ENCODE data around the gene INSYN1.

DNA sequence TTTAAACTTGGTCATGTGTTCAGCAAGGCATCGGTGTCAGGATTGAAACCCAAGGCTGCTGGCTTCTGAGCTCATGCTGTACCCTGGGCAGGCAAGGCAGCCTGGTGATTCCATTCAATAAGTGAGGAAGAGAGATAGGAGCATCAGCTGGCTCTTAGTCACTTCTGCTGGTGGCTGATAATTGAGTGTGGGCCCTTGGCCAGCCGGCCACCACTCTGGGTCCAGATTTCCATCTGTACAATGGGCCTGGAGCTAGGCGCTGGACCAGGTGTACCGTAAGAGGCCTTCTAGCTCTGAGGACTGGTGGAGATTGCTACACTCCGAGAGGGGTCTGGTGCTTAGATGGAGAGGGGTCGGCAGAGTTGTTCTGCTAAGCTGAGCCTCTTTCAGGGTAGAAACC lies 64.7 kb downstream of the INSYN1 start:
- TF ChIP-seq RAD21 (IDR thresholded peaks at IDR 0.05; ENCODE audit: low read depth), result no peak
- TF ChIP-seq EP300 (IDR thresholded peaks at IDR 0.05; ENCODE audit: borderline replicate concordance), result no peak
- TF ChIP-seq EGR1 (IDR thresholded peaks at IDR 0.05), result no peak
- TF ChIP-seq, protein P1, sequence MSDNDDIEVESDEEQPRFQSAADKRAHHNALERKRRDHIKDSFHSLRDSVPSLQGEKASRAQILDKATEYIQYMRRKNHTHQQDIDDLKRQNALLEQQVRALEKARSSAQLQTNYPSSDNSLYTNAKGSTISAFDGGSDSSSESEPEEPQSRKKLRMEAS (IDR thresholded peaks at IDR 0.05), result no peak
- TF ChIP-seq, protein P2, sequence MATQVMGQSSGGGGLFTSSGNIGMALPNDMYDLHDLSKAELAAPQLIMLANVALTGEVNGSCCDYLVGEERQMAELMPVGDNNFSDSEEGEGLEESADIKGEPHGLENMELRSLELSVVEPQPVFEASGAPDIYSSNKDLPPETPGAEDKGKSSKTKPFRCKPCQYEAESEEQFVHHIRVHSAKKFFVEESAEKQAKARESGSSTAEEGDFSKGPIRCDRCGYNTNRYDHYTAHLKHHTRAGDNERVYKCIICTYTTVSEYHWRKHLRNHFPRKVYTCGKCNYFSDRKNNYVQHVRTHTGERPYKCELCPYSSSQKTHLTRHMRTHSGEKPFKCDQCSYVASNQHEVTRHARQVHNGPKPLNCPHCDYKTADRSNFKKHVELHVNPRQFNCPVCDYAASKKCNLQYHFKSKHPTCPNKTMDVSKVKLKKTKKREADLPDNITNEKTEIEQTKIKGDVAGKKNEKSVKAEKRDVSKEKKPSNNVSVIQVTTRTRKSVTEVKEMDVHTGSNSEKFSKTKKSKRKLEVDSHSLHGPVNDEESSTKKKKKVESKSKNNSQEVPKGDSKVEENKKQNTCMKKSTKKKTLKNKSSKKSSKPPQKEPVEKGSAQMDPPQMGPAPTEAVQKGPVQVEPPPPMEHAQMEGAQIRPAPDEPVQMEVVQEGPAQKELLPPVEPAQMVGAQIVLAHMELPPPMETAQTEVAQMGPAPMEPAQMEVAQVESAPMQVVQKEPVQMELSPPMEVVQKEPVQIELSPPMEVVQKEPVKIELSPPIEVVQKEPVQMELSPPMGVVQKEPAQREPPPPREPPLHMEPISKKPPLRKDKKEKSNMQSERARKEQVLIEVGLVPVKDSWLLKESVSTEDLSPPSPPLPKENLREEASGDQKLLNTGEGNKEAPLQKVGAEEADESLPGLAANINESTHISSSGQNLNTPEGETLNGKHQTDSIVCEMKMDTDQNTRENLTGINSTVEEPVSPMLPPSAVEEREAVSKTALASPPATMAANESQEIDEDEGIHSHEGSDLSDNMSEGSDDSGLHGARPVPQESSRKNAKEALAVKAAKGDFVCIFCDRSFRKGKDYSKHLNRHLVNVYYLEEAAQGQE (IDR thresholded peaks at IDR 0.05; ENCODE audit: low read depth), result no peak
- TF ChIP-seq YY1 (IDR thresholded peaks at IDR 0.05; ENCODE audit: low read depth), result no peak
- TF ChIP-seq TAF1 (IDR thresholded peaks at IDR 0.05; ENCODE audit: low read depth), result no peak
